ENCODE measurements around the gene SPATA13. TPM values are rescaled to one million over a fixed set of nuclear protein-coding genes. Genes with fewer than 3 reads are reported as not detected.

Gene SPATA13
- total and polyA plus RNA-seq, 2 donors (not counting 1 experiment from before 2014, with no cell fraction given), result 5.7 to 8.3 TPM

GRCh38 chr13:24299488-24300114 is 139.1 kb downstream of the SPATA13 start:
- Histone ChIP-seq H4K20me1 (ENCODE audit: control insufficient read depth, insufficient read depth, low read length, poor library complexity, severe bottlenecking) (no peaks in the 10 kb centered on the region), H3K9me3 (ENCODE audit: control extremely low read depth in 1 of 3, control insufficient read depth in 2 of 3, insufficient read depth in 1 of 3, low read length in 2 of 3) (no peaks in the 10 kb centered on the region), H3K4me1 (ENCODE audit: control insufficient read depth in 2 of 2, insufficient read depth in 2 of 2, low read length in 2 of 2) (no peaks in the 10 kb centered on the region), H3K4me2 (replicated peaks; ENCODE audit: low read depth, low read length, poor library complexity, severe bottlenecking) (no peak overlapping the region), H3K36me3 (replicated peaks in 1 of 2; ENCODE audit: control extremely low read depth in 1 of 2, control insufficient read depth in 1 of 2, extremely low read depth in 1 of 2, insufficient read depth in 2 of 2, low read length in 1 of 2) (peaks cover 0 to 58% of the 10 kb centered on the region in 2 experiments), H3K27ac (ENCODE audit: low read length in 2 of 2) (no peak overlapping the region), H3K27me3 (replicated peaks in 1 of 4; ENCODE audit: control extremely low read depth in 1 of 4, control insufficient read depth in 3 of 4, insufficient read depth in 4 of 4, low read length in 3 of 4) (no peaks in the 10 kb centered on the region), H2AFZ (ENCODE audit: insufficient read depth, low read depth, low read length, poor library complexity, severe bottlenecking) (no peak overlapping the region), H3K79me2 (ENCODE audit: control insufficient read depth, insufficient read depth, low read length) (no peaks in the 10 kb centered on the region), H3K9ac (ENCODE audit: low read length) (no peak overlapping the region), H3K4me3 (ENCODE audit: control extremely low read depth in 1 of 5, extremely low read depth in 1 of 5, insufficient read depth in 1 of 5, low read depth in 2 of 5, low read length in 4 of 5) (no peak overlapping the region)
- CTCF ChIA-PET, result no interaction called here
- DNase-seq (no peak), ATAC-seq (ENCODE audit: low read depth) (no peak)
- no peak for TF ChIP-seq EZH2 (IDR thresholded peaks at IDR 0.05; ENCODE audit: borderline replicate concordance, insufficient read depth, low read depth, low read length, poor library complexity, severe bottlenecking)
- no peak for TF ChIP-seq CTCF (IDR thresholded peaks at IDR 0.05)
- Mint-ChIP-seq H3K27me3 (no peaks in the 10 kb centered on the region), H3K9me3 (ENCODE audit: insufficient read depth) (no peaks in the 10 kb centered on the region), H3K4me1 (no peaks in the 10 kb centered on the region), H3K27ac (no peak overlapping the region), H3K4me3 (no peak overlapping the region)
- POLR2A ChIA-PET, result no interaction called here
- intact Hi-C loops (cut with micrococcal nuclease), result no loop called here
- over 99% methylated on average over 15 of the region's 16 CpGs for WGBS (ENCODE audit: insufficient coverage)

- peaks cover 0 to 47% of the 10 kb centered on the region in 2 experiments for H3K36me3 ChIP-seq (replicated peaks in 1 of 2; ENCODE audit: control extremely low read depth in 1 of 2, control insufficient read depth in 1 of 2, extremely low read depth in 1 of 2, insufficient read depth in 2 of 2, low read length in 1 of 2)
- no peak overlapping the region for H3K27ac ChIP-seq (ENCODE audit: low read length in 2 of 2)
- H3K4me1 Mint-ChIP-seq, result no peaks in the 10 kb centered on the region
- H3K4me3 ChIP-seq (ENCODE audit: control extremely low read depth in 1 of 5, extremely low read depth in 1 of 5, insufficient read depth in 1 of 5, low read depth in 2 of 5, low read length in 4 of 5), result no peak overlapping the region
- no peaks in the 10 kb centered on the region for H3K9me3 Mint-ChIP-seq (ENCODE audit: insufficient read depth)
- no peak for ATAC-seq (ENCODE audit: low read depth)
- no peaks in the 10 kb centered on the region for H3K4me1 ChIP-seq (ENCODE audit: control insufficient read depth in 2 of 2, insufficient read depth in 2 of 2, low read length in 2 of 2)
- H3K79me2 ChIP-seq (ENCODE audit: control insufficient read depth, insufficient read depth, low read length), result no peaks in the 10 kb centered on the region
- POLR2A ChIA-PET, result no interaction called here
- H3K27me3 Mint-ChIP-seq, result no peaks in the 10 kb centered on the region
- H3K9me3 ChIP-seq (ENCODE audit: control extremely low read depth in 1 of 3, control insufficient read depth in 2 of 3, insufficient read depth in 1 of 3, low read length in 2 of 3), result no peaks in the 10 kb centered on the region
- no peak overlapping the region for H3K4me3 Mint-ChIP-seq
- no peaks in the 10 kb centered on the region for H4K20me1 ChIP-seq (ENCODE audit: control insufficient read depth, insufficient read depth, low read length, poor library complexity, severe bottlenecking)
- WGBS (ENCODE audit: insufficient coverage), result 87% methylated on average over 8 of the region's 12 CpGs
- no peak overlapping the region for H3K27ac Mint-ChIP-seq
- H3K27me3 ChIP-seq (replicated peaks in 1 of 4; ENCODE audit: control extremely low read depth in 1 of 4, control insufficient read depth in 3 of 4, insufficient read depth in 4 of 4, low read length in 3 of 4), result no peaks in the 10 kb centered on the region
- TF ChIP-seq CTCF (IDR thresholded peaks at IDR 0.05) (no peak), EZH2 (IDR thresholded peaks at IDR 0.05; ENCODE audit: borderline replicate concordance, insufficient read depth, low read depth, low read length, poor library complexity, severe bottlenecking) (no peak)
- H3K4me2 ChIP-seq (replicated peaks; ENCODE audit: low read depth, low read length, poor library complexity, severe bottlenecking), result no peak overlapping the region
- intact Hi-C loops (cut with micrococcal nuclease), result no loop called here
- CTCF ChIA-PET, result no interaction called here
- H2AFZ ChIP-seq (ENCODE audit: insufficient read depth, low read depth, low read length, poor library complexity, severe bottlenecking), result no peak overlapping the region
- no peak overlapping the region for H3K9ac ChIP-seq (ENCODE audit: low read length)
- DNase-seq, result no peak
Observed at GRCh38 chr13:24301434-24301833, 140.9 kb downstream of the SPATA13 start.

All from B cell (primary cell).